ENCODE results near the gene CSRP1.

- TF ChIP-seq CTCF (IDR thresholded peaks at IDR 0.05) (no peak), POLR2A (IDR thresholded peaks at IDR 0.05) (no peak), POLR2AphosphoS5 (IDR thresholded peaks at IDR 0.05; ENCODE audit: insufficient read depth in 1 of 2, low read depth in 1 of 2) (no peak)
Observed at GRCh38 chr1:201489643-201490261, 17.2 kb downstream of the CSRP1 start.
